Ascending aorta (tissue), 2 donors: ENCODE data around the gene PPP1R1C. TPM values are rescaled to one million over a fixed set of nuclear protein-coding genes. Genes with fewer than 3 reads are reported as not detected.
"Not testable (repeated sequence)": the region's sequence is repeated elsewhere in the genome, so short reads cannot be mapped to it uniquely, and the experiment has no call there.

Experiments used
- DNase-seq, 2 donors: peaks; one replicate each; pipeline ENCODE4 v3.0.0-alpha.2; 2019; ENCODE audit warnings: low spot score in 2 of 2
- H3K27ac ChIP-seq, 2 donors: fragments of 200-600 bp; sonication (generic); one replicate each; pipeline ENCODE4 v1.5.1; 2016 to 2017; ENCODE audit warnings: mild to moderate bottlenecking in 1 of 2
- H3K27me3 ChIP-seq: fragments of 200-600 bp; sonication (generic); one replicate; pipeline ENCODE4 v1.5.1; 2017
- H3K36me3 ChIP-seq, 2 donors: fragments of 200-600 bp; sonication (generic); one replicate each; pipeline ENCODE4 v1.5.1; 2016
- H3K4me1 ChIP-seq, 2 donors: fragments of 200-600 bp; sonication (generic); one replicate each; pipeline ENCODE4 v1.5.1; 2016 to 2017; ENCODE audit warnings: mild to moderate bottlenecking in 1 of 2
- H3K4me3 ChIP-seq, 2 donors: fragments of 200-600 bp; sonication (generic); one replicate each; pipeline ENCODE4 v1.5.1; 2016 to 2017; ENCODE audit warnings: mild to moderate bottlenecking in 1 of 2
- H3K9me3 ChIP-seq, 2 donors: fragments of 200-600 bp; sonication (generic); one replicate each; pipeline ENCODE4 v1.5.1; 2016
- CTCF ChIP-seq, 3 experiments: fragments of 200-600 bp in 2 of 3; fragments of 450-650 bp in 1 of 3; sonication (generic) in 2 of 3; IDR thresholded peaks; one replicate each; pipeline ENCODE4 v1.5.1; 2016 to 2019; ENCODE audit warnings: antibody characterized with exemption in 3 of 3, mild to moderate bottlenecking in 1 of 3, moderate library complexity in 1 of 3
- intact Hi-C: fragments of 100-400 bp; cut with DNase I; formaldehyde crosslinking; loops from one replicate; pipeline ENCODE4 v1.15.1; 2023
- total RNA-seq: library from RNA; depleted of rRNA; stranded (reverse); fragments of >200 nt; gene quantifications from one replicate; pipeline ENCODE4 v1.1.0, GENCODE V29; 2016

Gene PPP1R1C
- total RNA-seq, 1 donor from 2014 or later: not detected

GRCh38 chr2:181959508-181959907 is 26.1 kb upstream of the PPP1R1C start:
- intact Hi-C loops: no loop called here
- TF ChIP-seq CTCF (IDR thresholded peaks at IDR 0.05): no peak

GRCh38 chr2:181961167-181961566 is 24.5 kb upstream of the PPP1R1C start:
- H3K4me3 ChIP-seq, intact Hi-C loops, H3K9me3 ChIP-seq, H3K27me3 ChIP-seq, DNase-seq, H3K4me1 ChIP-seq, H3K36me3 ChIP-seq, H3K27ac ChIP-seq: not testable (repeated sequence)

More at GRCh38 chr2:181959508-181959907, 26.1 kb upstream of the PPP1R1C start:
- no peak overlapping the region for H3K27ac ChIP-seq
- H3K4me1 ChIP-seq: no peaks in the 10 kb centered on the region
- no peak for DNase-seq
- no peak overlapping the region for H3K4me3 ChIP-seq
- H3K9me3 ChIP-seq: no peaks in the 10 kb centered on the region
- no peaks in the 10 kb centered on the region for H3K27me3 ChIP-seq
- H3K36me3 ChIP-seq: no peaks in the 10 kb centered on the region

GRCh38 chr2:181962142-181962541 is 23.5 kb upstream of the PPP1R1C start:
- no peak overlapping the region for H3K27ac ChIP-seq

GRCh38 chr2:181970160-181970794 is 15.4 kb upstream of the PPP1R1C start:
- DNase-seq: no peak
- H3K27ac ChIP-seq: no peak overlapping the region
- H3K4me3 ChIP-seq: no peak overlapping the region
- no peaks in the 10 kb centered on the region for H3K4me1 ChIP-seq
- H3K36me3 ChIP-seq: no peaks in the 10 kb centered on the region
- peaks cover 0 to 3% of the 10 kb centered on the region in 2 donors for H3K9me3 ChIP-seq
- TF ChIP-seq CTCF (IDR thresholded peaks at IDR 0.05): no peak
- intact Hi-C loops: no loop called here
- no peaks in the 10 kb centered on the region for H3K27me3 ChIP-seq

More at GRCh38 chr2:181962142-181962541, 23.5 kb upstream of the PPP1R1C start:
- DNase-seq: no peak
- Histone ChIP-seq H3K36me3 (no peaks in the 10 kb centered on the region), H3K4me1 (no peaks in the 10 kb centered on the region), H3K9me3 (peaks cover 0 to 3% of the 10 kb centered on the region in 2 donors), H3K4me3 (no peak overlapping the region), H3K27me3 (no peaks in the 10 kb centered on the region)
- intact Hi-C loops: no loop called here
- TF ChIP-seq CTCF (IDR thresholded peaks at IDR 0.05): no peak

- TF ChIP-seq CTCF (IDR thresholded peaks at IDR 0.05): no peak
- DNase-seq: no peak
- H3K36me3 ChIP-seq: no peaks in the 10 kb centered on the region
- H3K4me3 ChIP-seq: no peak overlapping the region
- H3K4me1 ChIP-seq: no peaks in the 10 kb centered on the region
- intact Hi-C loops: no loop called here
- peaks cover 0 to 3% of the 10 kb centered on the region in 2 donors for H3K9me3 ChIP-seq
- H3K27me3 ChIP-seq: no peaks in the 10 kb centered on the region
- no peak overlapping the region for H3K27ac ChIP-seq
These were observed 14.6 kb upstream of the PPP1R1C start for GRCh38 chr2:181971032-181971431.

GRCh38 chr2:181972431-181973170 is 13.1 kb upstream of the PPP1R1C start:
- TF ChIP-seq CTCF (IDR thresholded peaks at IDR 0.05): no peak
- no peak overlapping the region for H3K27ac ChIP-seq
- intact Hi-C loops: no loop called here
- no peaks in the 10 kb centered on the region for H3K9me3 ChIP-seq
- no peaks in the 10 kb centered on the region for H3K27me3 ChIP-seq
- no peaks in the 10 kb centered on the region for H3K4me1 ChIP-seq
- DNase-seq: no peak
- H3K4me3 ChIP-seq: no peak overlapping the region
- no peaks in the 10 kb centered on the region for H3K36me3 ChIP-seq
